LNCAP (cell line): ENCODE data around the gene RBM6.

Experiments used
- TF ChIP-seq, protein P1 (sequence below): fragments of 450-650 bp; IDR thresholded peaks from 2 replicates; pipeline ENCODE4 v1.5.1; 2017; ENCODE audit warnings: mild to moderate bottlenecking

RBM6 gene

DNA sequence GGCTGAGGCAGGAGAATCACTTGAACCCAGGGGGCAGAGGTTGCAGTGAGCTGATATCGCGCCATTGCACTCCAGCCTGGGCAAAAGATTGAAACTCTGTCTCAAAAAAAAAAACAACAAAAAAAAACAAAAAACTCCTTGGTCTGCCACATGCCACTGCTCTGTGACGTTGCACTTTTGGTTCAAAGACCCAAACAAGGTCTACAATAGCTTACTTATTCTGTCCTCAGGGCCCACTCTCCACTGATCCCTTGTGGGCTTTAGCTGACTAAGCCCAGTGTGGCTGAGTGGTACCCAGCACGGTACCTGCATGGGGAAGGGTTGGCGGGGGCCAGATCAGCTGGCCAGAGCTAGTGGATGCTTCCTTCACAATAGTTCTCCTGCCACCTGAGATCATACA is 12.2 kb upstream of the RBM6 start:
- TF ChIP-seq, protein P1, sequence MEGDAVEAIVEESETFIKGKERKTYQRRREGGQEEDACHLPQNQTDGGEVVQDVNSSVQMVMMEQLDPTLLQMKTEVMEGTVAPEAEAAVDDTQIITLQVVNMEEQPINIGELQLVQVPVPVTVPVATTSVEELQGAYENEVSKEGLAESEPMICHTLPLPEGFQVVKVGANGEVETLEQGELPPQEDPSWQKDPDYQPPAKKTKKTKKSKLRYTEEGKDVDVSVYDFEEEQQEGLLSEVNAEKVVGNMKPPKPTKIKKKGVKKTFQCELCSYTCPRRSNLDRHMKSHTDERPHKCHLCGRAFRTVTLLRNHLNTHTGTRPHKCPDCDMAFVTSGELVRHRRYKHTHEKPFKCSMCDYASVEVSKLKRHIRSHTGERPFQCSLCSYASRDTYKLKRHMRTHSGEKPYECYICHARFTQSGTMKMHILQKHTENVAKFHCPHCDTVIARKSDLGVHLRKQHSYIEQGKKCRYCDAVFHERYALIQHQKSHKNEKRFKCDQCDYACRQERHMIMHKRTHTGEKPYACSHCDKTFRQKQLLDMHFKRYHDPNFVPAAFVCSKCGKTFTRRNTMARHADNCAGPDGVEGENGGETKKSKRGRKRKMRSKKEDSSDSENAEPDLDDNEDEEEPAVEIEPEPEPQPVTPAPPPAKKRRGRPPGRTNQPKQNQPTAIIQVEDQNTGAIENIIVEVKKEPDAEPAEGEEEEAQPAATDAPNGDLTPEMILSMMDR, result no peak

DNA sequence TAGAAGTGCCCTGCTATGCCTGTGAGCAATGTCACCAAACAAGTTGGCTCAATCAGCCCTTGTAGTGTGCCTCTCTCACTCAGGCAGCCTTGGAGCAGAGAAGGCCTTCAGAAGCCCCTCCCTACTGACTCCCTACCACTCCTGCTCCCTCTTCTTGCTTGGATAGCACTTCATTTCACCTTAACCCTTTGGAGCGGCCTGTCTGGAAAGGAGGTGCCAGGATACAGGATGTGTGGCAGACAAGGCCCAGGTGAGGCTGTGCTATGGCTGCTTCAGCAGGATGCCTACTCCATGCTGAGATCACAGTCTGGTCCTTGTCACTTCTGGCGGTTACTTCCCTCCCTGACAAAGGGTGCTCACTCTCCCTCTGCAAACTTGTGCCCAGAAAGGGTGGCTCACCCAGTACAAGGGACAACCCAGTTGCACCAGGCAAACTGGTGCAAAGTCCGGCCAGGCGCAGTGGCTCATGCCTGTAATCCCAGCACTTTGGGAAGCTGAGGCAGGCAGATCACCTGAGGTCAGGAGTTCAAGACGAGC is 11.4 kb upstream of the RBM6 start:
- TF ChIP-seq, protein P1, result no peak

- TF ChIP-seq, protein P1, result peak; percentile 51
Observed at GRCh38 chr3:49929291-49930167, 10.4 kb upstream of the RBM6 start, which contains the start of gene MON1A. Gene MON1A, minus strand, starts transcription at chr3:49929811. Its CDS starts 16,465 bp downstream, at chr3:49913346.

DNA sequence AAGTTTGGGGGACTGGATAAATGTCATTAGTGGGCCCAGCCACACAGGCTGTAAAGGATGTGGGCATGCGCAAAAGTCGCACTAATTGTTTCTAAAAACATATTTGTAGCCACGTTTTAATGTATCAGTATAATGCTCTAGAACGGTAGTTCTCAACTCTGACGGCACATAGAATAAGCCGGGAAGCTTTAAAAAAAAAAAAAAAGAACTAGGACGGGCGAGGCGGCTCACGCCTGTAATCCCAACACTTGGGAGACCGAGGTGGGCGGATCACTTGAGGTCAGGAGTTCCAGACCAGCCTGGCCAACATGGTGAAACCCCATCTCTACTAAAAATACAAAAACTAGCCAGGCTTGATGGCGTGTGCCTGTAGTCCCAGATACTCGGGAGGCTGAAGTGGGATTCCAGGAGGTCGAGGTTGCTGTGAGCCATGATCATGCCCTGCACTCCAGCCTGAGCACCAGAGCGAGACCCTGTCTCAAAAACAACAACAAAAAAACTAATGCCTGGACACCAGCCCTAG is 9.7 kb upstream of the RBM6 start:
- TF ChIP-seq, protein P1, result no peak

DNA sequence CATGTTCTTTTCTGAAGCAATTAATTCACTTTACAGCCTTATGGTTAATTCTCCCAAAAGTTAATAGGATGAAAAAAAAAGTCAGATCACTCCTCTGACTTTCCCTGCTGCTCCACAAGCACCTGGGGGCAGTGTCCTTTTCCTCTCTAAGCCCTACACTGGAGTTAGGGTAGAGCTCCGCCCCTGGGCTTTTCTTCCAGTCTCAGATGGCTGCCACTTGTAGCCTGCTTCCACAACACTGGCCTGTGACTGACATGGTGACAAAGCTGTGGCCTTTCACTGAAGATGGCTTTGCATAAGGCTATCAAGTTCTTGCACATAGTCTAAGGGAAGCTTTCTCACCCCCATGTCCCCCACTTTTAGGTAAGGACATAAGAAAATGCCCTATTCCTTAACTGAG is 9.0 kb upstream of the RBM6 start:
- TF ChIP-seq, protein P1, result no peak

DNA sequence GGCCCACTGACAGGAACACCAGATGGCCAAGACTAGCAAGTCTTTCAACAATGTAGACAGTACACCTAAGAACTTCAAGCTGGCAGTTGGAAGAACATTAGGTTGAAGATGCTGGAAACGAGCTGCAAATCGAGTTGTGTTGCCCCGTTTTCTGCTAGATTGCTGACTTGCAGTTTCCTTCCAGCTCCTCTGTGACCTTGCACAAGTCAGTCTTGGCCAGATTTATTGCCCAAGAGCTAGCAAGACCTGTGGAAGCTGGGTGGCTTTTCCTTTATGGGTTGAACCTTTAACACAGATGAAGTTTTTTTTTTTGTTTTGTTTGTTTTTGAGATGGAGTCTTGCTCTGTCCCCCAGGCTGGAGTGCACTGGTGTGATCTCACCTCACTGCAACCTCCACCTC is 2.9 kb upstream of the RBM6 start:
- TF ChIP-seq, protein P1, result no peak

DNA sequence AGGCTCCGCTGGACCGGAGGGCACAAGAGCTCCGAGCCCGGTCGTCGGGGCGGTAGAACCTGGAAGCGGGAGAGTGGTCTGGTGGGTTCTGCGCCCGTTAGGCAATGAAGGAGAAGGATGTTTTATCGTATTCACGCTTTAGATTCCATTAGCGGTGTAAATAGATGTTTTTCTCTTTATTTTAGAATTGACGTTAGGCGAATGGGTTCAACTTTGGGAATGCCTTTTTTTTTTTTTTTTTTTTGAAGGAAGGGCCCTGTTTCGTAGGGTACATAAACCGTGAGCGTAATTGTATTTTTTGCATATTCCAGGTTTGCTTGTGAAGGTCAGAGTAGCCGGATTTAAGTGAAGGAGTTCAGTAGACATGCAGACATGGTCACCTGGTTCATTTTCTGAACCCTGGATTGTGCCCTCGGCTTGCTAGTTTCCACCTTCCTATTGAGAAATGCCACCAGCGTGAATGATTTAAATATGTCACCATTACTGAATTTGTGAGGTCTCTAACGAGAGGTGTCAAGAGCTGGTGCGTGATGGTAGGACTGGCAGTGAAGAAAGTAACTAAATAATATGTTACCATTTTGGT is 808 bp downstream of the RBM6 start:
- TF ChIP-seq, protein P1, result no peak
